HG03135 (cell line): ENCODE results near the gene EMX2.

Source experiments
- ATAC-seq: cut with Tn5 transposase; IDR thresholded peaks from one replicate; pipeline ENCODE4 v1.9.1; 2021; ENCODE audit warnings: mild to moderate bottlenecking, moderate library complexity; ENCODE audit not compliant: unreplicated experiment

EMX2 gene

GRCh38 chr10:117543225-117544003, 868 bp downstream of the EMX2 start:
- no peak for ATAC-seq

- no peak for ATAC-seq
These were observed 1.6 kb downstream of the EMX2 start for GRCh38 chr10:117544004-117544701.

- no peak for ATAC-seq
These were observed 2.2 kb downstream of the EMX2 start for GRCh38 chr10:117544711-117545140.

GRCh38 chr10:117545141-117546019, 2.8 kb downstream of the EMX2 start:
- no peak for ATAC-seq

GRCh38 chr10:117546020-117546580, 3.6 kb downstream of the EMX2 start:
- ATAC-seq = no peak

GRCh38 chr10:117546581-117547015, 4.1 kb downstream of the EMX2 start:
- no peak for ATAC-seq

- ATAC-seq = no peak
These were observed 4.6 kb downstream of the EMX2 start for GRCh38 chr10:117547016-117547715.

GRCh38 chr10:117547716-117548668, 5.4 kb downstream of the EMX2 start:
- ATAC-seq = no peak

GRCh38 chr10:117549100-117549585, 6.6 kb downstream of the EMX2 start:
- no peak for ATAC-seq

GRCh38 chr10:117550076-117550475, 7.5 kb downstream of the EMX2 start:
- no peak for ATAC-seq

- ATAC-seq = no peak
These were observed 8.2 kb downstream of the EMX2 start for GRCh38 chr10:117550599-117551329.

- ATAC-seq = no peak
These were observed 9.0 kb downstream of the EMX2 start for GRCh38 chr10:117551330-117552155.

GRCh38 chr10:117552156-117552631, 9.6 kb downstream of the EMX2 start:
- no peak for ATAC-seq

GRCh38 chr10:117552701-117553141, 10.2 kb downstream of the EMX2 start:
- ATAC-seq = no peak

- ATAC-seq = no peak
These were observed 10.7 kb downstream of the EMX2 start for GRCh38 chr10:117553142-117553814.

- ATAC-seq = no peak
These were observed 11.2 kb downstream of the EMX2 start for GRCh38 chr10:117553815-117554172.
